ENCODE results near the gene FBLN5.

- TF ChIP-seq CTCF (IDR thresholded peaks at IDR 0.05) (no peak), POLR2A (IDR thresholded peaks at IDR 0.05) (no peak)
Observed at GRCh38 chr14:91877376-91877915, 70.0 kb downstream of the FBLN5 start.

Measured in vagina (tissue), 2 donors.